HCT116 (cell line): Measurements from ENCODE around the gene CAV2.

ENCODE experiments used
- CTCF ChIP-seq, 3 experiments: fragments of 200-600 bp in 1 of 3; sonication (generic) in 1 of 3; IDR thresholded peaks in 2 of 3; conservative IDR thresholded peaks in 1 of 3; 2 replicates each; pipeline ENCODE4 v1.5.1; 2012 to 2017; ENCODE audit warnings: low read depth in 2 of 3, low read length in 2 of 3, antibody characterized with exemption in 1 of 3, borderline replicate concordance in 1 of 3, control low read depth in 1 of 3, mild to moderate bottlenecking in 1 of 3, mixed read lengths in 1 of 3, mixed run types in 1 of 3, moderate library complexity in 1 of 3; ENCODE audit not compliant: insufficient read depth in 1 of 3
- POLR2A ChIP-seq: IDR thresholded peaks from 2 replicates; pipeline ENCODE4 v1.7.0; 2011; ENCODE audit warnings: borderline replicate concordance; ENCODE audit not compliant: insufficient read depth, insufficient read length; ENCODE audit errors: extremely low read depth
- POLR2AphosphoS5 ChIP-seq: IDR thresholded peaks from 2 replicates; pipeline ENCODE4 v1.6.1; 2011; ENCODE audit warnings: mild to moderate bottlenecking, low read depth, low read length, moderate library complexity
- REST ChIP-seq: IDR thresholded peaks from 2 replicates; pipeline ENCODE4 v1.6.1; 2012; ENCODE audit warnings: low read depth

GRCh38 chr7:116496653-116497052, 2.9 kb upstream of the CAV2 start:
- TF ChIP-seq REST (no peak), POLR2AphosphoS5 (no peak), POLR2A (no peak), CTCF (IDR thresholded peaks at IDR 0.05 in 2 of 3, conservative IDR thresholded peaks at IDR 0.05 in 1 of 3; ENCODE audit: borderline replicate concordance in 1 of 3, insufficient read depth in 1 of 3, low read depth in 2 of 3, low read length in 2 of 3) (no peak)
